Measurements from ENCODE around the gene STARD7.
A peak's percentile ranks its signal among the peaks of the same experiment; 100 is the strongest.
"Not testable (repeated sequence)": the region's sequence is repeated elsewhere in the genome, so short reads cannot be mapped to it uniquely, and the experiment has no call there.

- TF ChIP-seq CTCF (IDR thresholded peaks at IDR 0.05; ENCODE audit: low read depth, low read length, missing input control); TAF1 (conservative IDR thresholded peaks at IDR 0.05); EGR1 (IDR thresholded peaks at IDR 0.05; ENCODE audit: low read depth in 2 of 2); FOXA1 (IDR thresholded peaks at IDR 0.05); NR2F2 (IDR thresholded peaks at IDR 0.05); YY1 (IDR thresholded peaks at IDR 0.05): not testable (repeated sequence)
- TF ChIP-seq, protein P1, sequence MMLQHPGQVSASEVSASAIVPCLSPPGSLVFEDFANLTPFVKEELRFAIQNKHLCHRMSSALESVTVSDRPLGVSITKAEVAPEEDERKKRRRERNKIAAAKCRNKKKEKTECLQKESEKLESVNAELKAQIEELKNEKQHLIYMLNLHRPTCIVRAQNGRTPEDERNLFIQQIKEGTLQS (IDR thresholded peaks at IDR 0.05) = not testable (repeated sequence)
- peak; percentile 8 for TF ChIP-seq SP1 (IDR thresholded peaks at IDR 0.05)
- TF ChIP-seq, protein P2, sequence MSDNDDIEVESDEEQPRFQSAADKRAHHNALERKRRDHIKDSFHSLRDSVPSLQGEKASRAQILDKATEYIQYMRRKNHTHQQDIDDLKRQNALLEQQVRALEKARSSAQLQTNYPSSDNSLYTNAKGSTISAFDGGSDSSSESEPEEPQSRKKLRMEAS (IDR thresholded peaks at IDR 0.05) = not testable (repeated sequence)
- TF ChIP-seq, protein P3, sequence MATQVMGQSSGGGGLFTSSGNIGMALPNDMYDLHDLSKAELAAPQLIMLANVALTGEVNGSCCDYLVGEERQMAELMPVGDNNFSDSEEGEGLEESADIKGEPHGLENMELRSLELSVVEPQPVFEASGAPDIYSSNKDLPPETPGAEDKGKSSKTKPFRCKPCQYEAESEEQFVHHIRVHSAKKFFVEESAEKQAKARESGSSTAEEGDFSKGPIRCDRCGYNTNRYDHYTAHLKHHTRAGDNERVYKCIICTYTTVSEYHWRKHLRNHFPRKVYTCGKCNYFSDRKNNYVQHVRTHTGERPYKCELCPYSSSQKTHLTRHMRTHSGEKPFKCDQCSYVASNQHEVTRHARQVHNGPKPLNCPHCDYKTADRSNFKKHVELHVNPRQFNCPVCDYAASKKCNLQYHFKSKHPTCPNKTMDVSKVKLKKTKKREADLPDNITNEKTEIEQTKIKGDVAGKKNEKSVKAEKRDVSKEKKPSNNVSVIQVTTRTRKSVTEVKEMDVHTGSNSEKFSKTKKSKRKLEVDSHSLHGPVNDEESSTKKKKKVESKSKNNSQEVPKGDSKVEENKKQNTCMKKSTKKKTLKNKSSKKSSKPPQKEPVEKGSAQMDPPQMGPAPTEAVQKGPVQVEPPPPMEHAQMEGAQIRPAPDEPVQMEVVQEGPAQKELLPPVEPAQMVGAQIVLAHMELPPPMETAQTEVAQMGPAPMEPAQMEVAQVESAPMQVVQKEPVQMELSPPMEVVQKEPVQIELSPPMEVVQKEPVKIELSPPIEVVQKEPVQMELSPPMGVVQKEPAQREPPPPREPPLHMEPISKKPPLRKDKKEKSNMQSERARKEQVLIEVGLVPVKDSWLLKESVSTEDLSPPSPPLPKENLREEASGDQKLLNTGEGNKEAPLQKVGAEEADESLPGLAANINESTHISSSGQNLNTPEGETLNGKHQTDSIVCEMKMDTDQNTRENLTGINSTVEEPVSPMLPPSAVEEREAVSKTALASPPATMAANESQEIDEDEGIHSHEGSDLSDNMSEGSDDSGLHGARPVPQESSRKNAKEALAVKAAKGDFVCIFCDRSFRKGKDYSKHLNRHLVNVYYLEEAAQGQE (IDR thresholded peaks at IDR 0.05) = not testable (repeated sequence)
- TF ChIP-seq, protein P4, sequence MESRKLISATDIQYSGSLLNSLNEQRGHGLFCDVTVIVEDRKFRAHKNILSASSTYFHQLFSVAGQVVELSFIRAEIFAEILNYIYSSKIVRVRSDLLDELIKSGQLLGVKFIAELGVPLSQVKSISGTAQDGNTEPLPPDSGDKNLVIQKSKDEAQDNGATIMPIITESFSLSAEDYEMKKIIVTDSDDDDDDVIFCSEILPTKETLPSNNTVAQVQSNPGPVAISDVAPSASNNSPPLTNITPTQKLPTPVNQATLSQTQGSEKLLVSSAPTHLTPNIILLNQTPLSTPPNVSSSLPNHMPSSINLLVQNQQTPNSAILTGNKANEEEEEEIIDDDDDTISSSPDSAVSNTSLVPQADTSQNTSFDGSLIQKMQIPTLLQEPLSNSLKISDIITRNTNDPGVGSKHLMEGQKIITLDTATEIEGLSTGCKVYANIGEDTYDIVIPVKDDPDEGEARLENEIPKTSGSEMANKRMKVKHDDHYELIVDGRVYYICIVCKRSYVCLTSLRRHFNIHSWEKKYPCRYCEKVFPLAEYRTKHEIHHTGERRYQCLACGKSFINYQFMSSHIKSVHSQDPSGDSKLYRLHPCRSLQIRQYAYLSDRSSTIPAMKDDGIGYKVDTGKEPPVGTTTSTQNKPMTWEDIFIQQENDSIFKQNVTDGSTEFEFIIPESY (IDR thresholded peaks at IDR 0.05) = not testable (repeated sequence)
These were observed 49.1 kb upstream of the STARD7 start for GRCh38 chr2:96257744-96258143.

All from liver (tissue), 3 donors.